Esophagus muscularis mucosa (tissue), 4 donors: ENCODE results near the gene ULK1. TPM values are rescaled to one million over a fixed set of nuclear protein-coding genes. Genes with fewer than 3 reads are reported as not detected.

Experiments used
- DNase-seq: peaks from one replicate; pipeline ENCODE4 v3.0.0-alpha.2; 2017; ENCODE audit errors: extremely low spot score
- H3K27ac ChIP-seq, 4 donors: fragments of 200-600 bp; sonication (generic); replicated peaks in 1 of 4; 1 replicate in 3 of 4; 2 replicates in 1 of 4; pipeline ENCODE4 v1.5.1; 2016 to 2019; ENCODE audit warnings: mild to moderate bottlenecking in 1 of 4
- H3K27me3 ChIP-seq, 4 donors: fragments of 200-600 bp; sonication (generic); one replicate each; pipeline versions ENCODE4 v1.5.1 to v1.6.0; 2016 to 2019
- H3K36me3 ChIP-seq, 4 donors: fragments of 200-600 bp; sonication (generic); one replicate each; pipeline ENCODE4 v1.5.1; 2016 to 2019
- H3K4me1 ChIP-seq, 4 donors: fragments of 200-600 bp; sonication (generic); one replicate each; pipeline ENCODE4 v1.5.1; 2016 to 2019
- H3K4me3 ChIP-seq, 4 donors: fragments of 200-600 bp; sonication (generic); 1 replicate in 2 of 4; 2 replicates in 2 of 4; pipeline ENCODE4 v1.5.1; 2016 to 2019; ENCODE audit warnings: mild to moderate bottlenecking in 4 of 4, moderate library complexity in 1 of 4
- H3K9me3 ChIP-seq, 4 donors: fragments of 200-600 bp; sonication (generic); 1 replicate in 3 of 4; 2 replicates in 1 of 4; pipeline ENCODE4 v1.5.1; 2016 to 2019
- CTCF ChIP-seq, 3 experiments: fragments of 200-600 bp in 2 of 3; fragments of 450-650 bp in 1 of 3; sonication (generic) in 2 of 3; IDR thresholded peaks; one replicate each; pipeline ENCODE4 v1.5.1; 2017 to 2019; ENCODE audit warnings: antibody characterized with exemption in 3 of 3, mild to moderate bottlenecking in 2 of 3, moderate library complexity in 1 of 3
- EP300 ChIP-seq: sonication (generic); formaldehyde crosslinking; IDR thresholded peaks from one replicate; pipeline ENCODE4 v1.6.1; 2017; ENCODE audit warnings: antibody characterized with exemption
- POLR2A ChIP-seq: fragments of 450-650 bp; IDR thresholded peaks from one replicate; pipeline ENCODE4 v1.6.1; 2017; ENCODE audit warnings: antibody characterized with exemption, moderate library complexity, mild to moderate bottlenecking, low read depth
- POLR2AphosphoS5 ChIP-seq, 2 donors: sonication (generic); formaldehyde crosslinking; IDR thresholded peaks; one replicate each; pipeline ENCODE4 v1.6.1; 2017; ENCODE audit warnings: antibody characterized with exemption in 2 of 2
- WGBS: methylation state at CpG from one replicate; pipeline ENCODE4 v1.1.5; 2018; 5-methylcytosine and 5-hydroxymethylcytosine counted together
- intact Hi-C: fragments of 100-400 bp; cut with DNase I; formaldehyde crosslinking; loops from one replicate; pipeline ENCODE4 v1.15.1; 2023
- total RNA-seq, 4 donors: library from RNA; depleted of rRNA; stranded (reverse); fragments of >200 nt; gene quantifications; one replicate each; pipeline versions ENCODE4 v1.1.0 to v1.2.1, GENCODE V29; 2016

Gene ULK1
- total RNA-seq, 4 donors from 2014 or later = 18.4 to 37.5 (median 26.9) TPM

- WGBS = 87% methylated on average over 9 of the region's 11 CpGs
- H3K27me3 ChIP-seq = no peaks in the 10 kb centered on the region
- peaks cover 0 to 20% (median 14%) of the 10 kb centered on the region in 4 donors for H3K4me1 ChIP-seq
- H3K9me3 ChIP-seq = no peaks in the 10 kb centered on the region
- H3K4me3 ChIP-seq = no peak overlapping the region
- intact Hi-C loops = no loop called here
- peaks cover 28 to 47% (median 41%) of the 10 kb centered on the region in 4 donors for H3K36me3 ChIP-seq
- no peak for DNase-seq
- no peak for TF ChIP-seq CTCF (IDR thresholded peaks at IDR 0.05)
- TF ChIP-seq POLR2AphosphoS5 (IDR thresholded peaks at IDR 0.05) = no peak
- no peak for TF ChIP-seq POLR2A
- no peak for TF ChIP-seq EP300
- H3K27ac ChIP-seq = no peak overlapping the region
These were observed 28.8 kb downstream of the ULK1 start for GRCh38 chr12:131923260-131923659.

- peaks cover 16 to 43% (median 39%) of the 10 kb centered on the region in 4 donors for H3K4me1 ChIP-seq
- no peak overlapping the region for H3K4me3 ChIP-seq
- WGBS = 94% methylated on average over 22 of the region's 24 CpGs
- no peaks in the 10 kb centered on the region for H3K9me3 ChIP-seq
- no peak for TF ChIP-seq POLR2A
- TF ChIP-seq CTCF (IDR thresholded peaks at IDR 0.05) = no peak
- no peak for TF ChIP-seq EP300
- TF ChIP-seq POLR2AphosphoS5 (IDR thresholded peaks at IDR 0.05) = no peak
- H3K36me3 ChIP-seq = peaks cover 7 to 18% (median 15%) of the 10 kb centered on the region in 4 donors
- peak overlapping the region in 3 of 4 donors; percentile 90 to 93 (median 92) for H3K27ac ChIP-seq
- no peak for DNase-seq
- no peaks in the 10 kb centered on the region for H3K27me3 ChIP-seq
- intact Hi-C loops = loop anchor here (2.0 kb wide), 2 partner anchors 21 to 29 kb away; partner anchors contain the start of gene EP400
These were observed 33.0 kb downstream of the ULK1 start for GRCh38 chr12:131927110-131928079.

- WGBS = 34% methylated on average over 33 of the region's 33 CpGs
- intact Hi-C loops = loop anchor here (2.0 kb wide), 2 partner anchors 21 to 29 kb away; partner anchors contain the start of gene EP400
- no peak for TF ChIP-seq POLR2A
- TF ChIP-seq EP300 = no peak
- no peak for TF ChIP-seq CTCF (IDR thresholded peaks at IDR 0.05)
- no peak for TF ChIP-seq POLR2AphosphoS5 (IDR thresholded peaks at IDR 0.05)
These were observed 33.8 kb downstream of the ULK1 start for GRCh38 chr12:131928080-131928710.

GRCh38 chr12:131928711-131929580 lies 34.5 kb downstream of the ULK1 start, which contains the start of gene PUS1:
Gene PUS1, plus strand, starts transcription at chr12:131929276. Its CDS starts 447 bp downstream, at chr12:131929723.
- Histone ChIP-seq H3K9me3 (no peaks in the 10 kb centered on the region), H3K4me1 (peaks cover 16 to 43% (median 39%) of the 10 kb centered on the region in 4 donors), H3K27ac (peak within 1 kb of the TSS; percentile 90 to 96 (median 92)), H3K27me3 (no peaks in the 10 kb centered on the region), H3K36me3 (peaks cover 22 to 30% (median 26%) of the 10 kb centered on the region in 4 donors), H3K4me3 (peak within 1 kb of the TSS; percentile 75 to 95 (median 82))
- intact Hi-C loops = loop anchor here (2.0 kb wide), 2 partner anchors 20 to 30 kb away; partner anchors contain the start of gene EP400
- TF ChIP-seq POLR2A (peak; percentile 42), CTCF (IDR thresholded peaks at IDR 0.05) (no peak), POLR2AphosphoS5 (IDR thresholded peaks at IDR 0.05) (peak; percentile 94 to 96), EP300 (no peak)
- under 1% methylated on average over 43 of the region's 84 CpGs for WGBS
- peak; percentile 98 for DNase-seq

More at GRCh38 chr12:131928080-131928710, 33.8 kb downstream of the ULK1 start:
- Histone ChIP-seq H3K27me3 (no peaks in the 10 kb centered on the region), H3K9me3 (no peaks in the 10 kb centered on the region), H3K36me3 (peaks cover 14 to 23% (median 18%) of the 10 kb centered on the region in 4 donors), H3K27ac (peak overlapping the region; percentile 90 to 96 (median 92)), H3K4me1 (peaks cover 16 to 43% (median 39%) of the 10 kb centered on the region in 4 donors), H3K4me3 (peak overlapping the region; percentile 75 to 95 (median 82))
- no peak for DNase-seq
